Ovary (tissue), 9 donors: ENCODE data around the gene PRKCE. TPM values are rescaled to one million over a fixed set of nuclear protein-coding genes. Genes with fewer than 3 reads are reported as not detected.

Experiments
- DNase-seq, 5 donors: peaks; one replicate each; pipeline ENCODE4 v3.0.0-alpha.2; 2019 to 2020
- H3K27ac ChIP-seq, 2 donors: fragments of 200-600 bp; one replicate each; pipeline versions ENCODE4 v1.5.1 to v1.8.0; 2019 to 2022
- H3K27me3 ChIP-seq: fragments of 200-600 bp; one replicate; pipeline ENCODE4 v1.8.0; 2022
- H3K36me3 ChIP-seq: fragments of 200-600 bp; sonication (generic); one replicate; pipeline ENCODE4 v1.5.1; 2019
- H3K4me1 ChIP-seq: one replicate; pipeline ENCODE4 v1.8.1; 2013; ENCODE audit warnings: mild to moderate bottlenecking, moderate library complexity; ENCODE audit not compliant: insufficient read depth
- H3K4me3 ChIP-seq: fragments of 200-600 bp; sonication (generic); one replicate; pipeline ENCODE4 v1.5.1; 2017
- H3K9me3 ChIP-seq, 2 donors: fragments of 200-600 bp in 1 of 2; sonication (generic) in 1 of 2; one replicate each; pipeline versions ENCODE4 v1.5.1 to v1.8.1; 2013 to 2019; ENCODE audit warnings: mild to moderate bottlenecking in 1 of 2, moderate library complexity in 1 of 2
- CTCF ChIP-seq, 3 donors: fragments of 450-650 bp in 2 of 3; fragments of 200-600 bp in 1 of 3; IDR thresholded peaks; one replicate each; pipeline versions ENCODE4 v1.5.1 to v1.8.0; 2016 to 2022; ENCODE audit warnings: antibody characterized with exemption in 3 of 3, mild to moderate bottlenecking in 1 of 3
- EP300 ChIP-seq: sonication (generic); formaldehyde crosslinking; IDR thresholded peaks from one replicate; pipeline ENCODE4 v1.6.1; 2017; ENCODE audit warnings: antibody characterized with exemption
- POLR2A ChIP-seq: fragments of 450-650 bp; IDR thresholded peaks from one replicate; pipeline ENCODE4 v1.6.1; 2017; ENCODE audit warnings: antibody characterized with exemption, mild to moderate bottlenecking, moderate library complexity
- WGBS, 3 donors: extraction: QIAGEN DNeasy Blood & Tissue Kit in 1 of 3; methylation state at CpG; one replicate each; pipeline versions ENCODE4 v1.1.5 to v1.1.7; 2013 to 2017; 5-methylcytosine and 5-hydroxymethylcytosine counted together
- intact Hi-C, 4 donors: fragments of 100-400 bp; cut with DNase I; formaldehyde crosslinking; loops; one replicate each; pipeline versions ENCODE4 v1.11.0 to v1.15.1; 2022 to 2023
- polyA plus RNA-seq, 2 donors: library from polyadenylated mRNA; stranded (reverse); fragments of 200-250 nt in 1 of 2; fragments of 350-450 nt in 1 of 2; fragmentation: Illumina TruSeq in 1 of 2; extraction: RNeasy Lipid Tissue Mini Kit (QIAGEN cat#74804) in 1 of 2; gene quantifications; one replicate each; pipeline ENCODE4 v1.2.3, GENCODE V29; 2013 to 2014
- total RNA-seq, 7 donors: library from RNA; depleted of rRNA in 2 of 7; stranded (reverse); fragments of >200 nt in 2 of 7; fragmentation: NEBNext Ultra II Directional in 3 of 7; extraction: Animal tissue kit (Norgen Biotek cat#: 25700) in 3 of 7; gene quantifications; one replicate each; pipeline versions ENCODE4 v1.1.0 to v1.2.4, GENCODE V29; 2016 to 2023
- donor health status: DM: no; HTN: no; CAD: no; lungs with moderate emphysema.
- donor health status: DM: no; HTN: no; CAD: no.
- donor health status: Bipolar disorder and iron deficiency.
- donor health status: DM: yes; HTN: yes; CAD: no.
- donor health status: DM: no; HTN: no; CAD: no.
- donor health status: DM: yes; HTN: yes; CAD: no.

The PRKCE gene
- total and polyA plus RNA-seq, 9 donors, result 3.1 to 22.8 (median 12.8) TPM

- Histone ChIP-seq H3K4me1 (peaks cover 2% of the 10 kb centered on the region), H3K36me3 (no peaks in the 10 kb centered on the region), H3K27me3 (no peaks in the 10 kb centered on the region), H3K27ac (no peak overlapping the region), H3K9me3 (no peaks in the 10 kb centered on the region), H3K4me3 (no peak overlapping the region)
- no peak for TF ChIP-seq CTCF (IDR thresholded peaks at IDR 0.05)
- no peak for TF ChIP-seq EP300
- no peak for TF ChIP-seq POLR2A
- 45 to 49% (median 46%) methylated on average over 2 of the region's 2 CpGs for WGBS, 3 donors
- intact Hi-C loops, result loop anchor here in 3 of 4 donors (5.0 to 10.0 kb wide), 3 partner anchors 125 to 163 kb away; no protein-coding TSS in a partner anchor
- no peak for DNase-seq
Observed at GRCh38 chr2:45772038-45772437, 120.6 kb downstream of the PRKCE start.

GRCh38 chr2:45773909-45774308 is 122.4 kb downstream of the PRKCE start:
- Histone ChIP-seq H3K36me3 (no peaks in the 10 kb centered on the region), H3K27me3 (no peaks in the 10 kb centered on the region), H3K9me3 (no peaks in the 10 kb centered on the region), H3K27ac (no peak overlapping the region), H3K4me3 (no peak overlapping the region), H3K4me1 (peaks cover 2% of the 10 kb centered on the region)
- intact Hi-C loops, result loop anchor here in 3 of 4 donors (5.0 to 10.0 kb wide), 3 partner anchors 127 to 161 kb away; no protein-coding TSS in a partner anchor
- DNase-seq, result no peak
- WGBS, 3 donors, result 85 to 99% (median 93%) methylated on average over 9 of the region's 9 CpGs
- no peak for TF ChIP-seq CTCF (IDR thresholded peaks at IDR 0.05)
- TF ChIP-seq EP300, result no peak
- TF ChIP-seq POLR2A, result no peak

GRCh38 chr2:45774688-45775244 is 123.3 kb downstream of the PRKCE start:
- intact Hi-C loops, result loop anchor here in 3 of 4 donors (5.0 to 10.0 kb wide), 4 partner anchors 127 to 160 kb away; no protein-coding TSS in a partner anchor
- H3K4me1 ChIP-seq, result peaks cover 2% of the 10 kb centered on the region
- H3K36me3 ChIP-seq, result no peaks in the 10 kb centered on the region
- H3K9me3 ChIP-seq, result no peaks in the 10 kb centered on the region
- H3K27ac ChIP-seq, result no peak overlapping the region
- TF ChIP-seq CTCF (IDR thresholded peaks at IDR 0.05) (no peak), EP300 (no peak), POLR2A (no peak)
- no peak overlapping the region for H3K4me3 ChIP-seq
- no peak for DNase-seq
- H3K27me3 ChIP-seq, result no peaks in the 10 kb centered on the region
- 79 to 83% (median 79%) methylated on average over 10 of the region's 10 CpGs for WGBS, 3 donors

GRCh38 chr2:45776160-45776955 is 124.9 kb downstream of the PRKCE start:
- Histone ChIP-seq H3K4me3 (no peak overlapping the region), H3K36me3 (no peaks in the 10 kb centered on the region), H3K27me3 (no peaks in the 10 kb centered on the region), H3K9me3 (no peaks in the 10 kb centered on the region), H3K27ac (no peak overlapping the region), H3K4me1 (no peaks in the 10 kb centered on the region)
- DNase-seq, result no peak
- WGBS, 3 donors, result 62 to 78% (median 67%) methylated on average over 7 of the region's 7 CpGs
- no peak for TF ChIP-seq POLR2A
- no peak for TF ChIP-seq EP300
- TF ChIP-seq CTCF (IDR thresholded peaks at IDR 0.05), result no peak
- intact Hi-C loops, result loop anchor here in 3 of 4 donors (5.0 to 10.0 kb wide), 3 partner anchors 132 to 158 kb away; no protein-coding TSS in a partner anchor
